Stimulated activated CD4-positive, alpha-beta T cell treated with anti-CD3 and anti-CD28 coated beads, Interleukin-2, amount 100 ng/mL, for 48 hours (primary cell): Measurements from ENCODE around the gene HLA-DOA.

ENCODE experiments used
- DNase-seq, 2 donors: peaks; one replicate each; pipeline ENCODE4 v3.0.0-alpha.2; 2020

HLA-DOA gene

DNA sequence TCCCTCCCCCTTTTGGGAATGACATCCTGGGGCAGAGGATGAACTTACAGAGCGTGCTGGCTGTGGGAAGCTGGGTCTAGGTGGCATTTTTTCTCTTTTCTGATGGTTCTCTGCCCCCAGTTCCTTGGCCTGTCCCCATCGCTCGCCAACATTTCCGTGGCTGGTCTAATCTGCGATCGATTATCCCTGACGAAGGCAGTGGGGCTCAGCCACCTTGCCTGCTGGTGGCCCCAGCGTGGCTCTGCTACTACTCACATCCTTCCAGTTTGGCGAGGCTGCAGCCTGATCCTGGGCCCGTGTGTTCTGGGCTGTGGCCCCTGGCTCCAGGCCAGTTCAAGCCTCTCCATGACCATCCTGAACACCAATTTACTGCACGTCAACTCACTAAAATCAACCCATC is 6.4 kb upstream of the HLA-DOA start:
- DNase-seq = no peak

DNA sequence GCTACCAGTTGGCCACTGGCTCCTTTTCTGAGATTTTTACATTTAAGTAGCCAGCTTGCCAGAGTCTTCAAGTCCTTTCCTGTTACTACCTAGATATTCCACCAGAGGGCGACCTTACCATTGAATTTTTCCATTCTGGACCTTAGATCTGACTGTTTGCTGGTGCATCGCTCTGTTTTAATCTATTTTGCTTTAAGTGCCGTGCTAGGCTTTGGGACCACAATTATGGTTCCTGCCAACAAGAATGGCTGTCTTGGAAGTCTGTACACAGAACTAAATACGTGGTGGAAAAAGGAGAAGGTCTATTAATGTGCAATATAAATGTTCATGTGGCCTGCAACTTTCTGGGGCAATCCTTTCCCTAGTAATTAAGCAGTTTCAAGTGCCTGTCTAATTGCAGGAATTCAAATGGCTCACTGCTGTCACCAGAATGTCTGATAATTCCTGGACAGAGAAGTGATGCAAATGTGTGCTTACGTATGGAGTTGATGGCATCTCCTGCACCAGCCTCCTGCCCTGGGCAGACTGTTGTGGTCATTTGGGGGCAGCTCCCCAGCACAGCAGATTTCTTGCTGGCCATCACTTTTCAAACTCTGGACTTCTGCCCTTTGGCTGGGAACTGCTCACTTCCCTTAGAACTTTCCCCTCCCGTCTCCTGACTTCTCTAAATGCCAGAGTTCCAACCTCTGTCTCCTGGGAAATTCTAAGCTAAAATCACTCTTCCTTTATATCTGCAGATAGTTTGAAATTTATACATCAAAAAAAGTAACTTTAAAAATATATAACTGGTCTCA is 5.6 kb upstream of the HLA-DOA start:
- peak; percentile 41 to 46 for DNase-seq

DNA sequence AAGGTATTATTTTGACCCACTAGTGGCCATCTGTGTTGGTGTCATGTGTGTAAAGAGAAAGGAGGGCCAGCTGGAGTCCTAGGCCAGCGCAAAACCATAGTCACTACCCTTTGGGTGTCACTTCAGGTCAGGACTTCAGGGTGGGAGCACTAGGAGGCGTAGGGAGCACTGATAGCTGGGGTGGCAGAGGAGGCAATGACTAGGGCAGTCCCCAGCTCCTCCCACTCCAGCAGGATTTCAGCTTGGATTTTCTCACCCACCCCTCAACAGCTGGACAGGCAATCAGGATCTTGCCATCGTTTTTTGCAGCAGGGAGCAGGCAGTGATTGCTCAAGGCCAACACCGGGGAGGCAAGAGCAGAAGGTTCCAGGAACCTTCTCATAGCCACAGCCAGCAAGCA is 4.2 kb upstream of the HLA-DOA start:
- DNase-seq = no peak

DNA sequence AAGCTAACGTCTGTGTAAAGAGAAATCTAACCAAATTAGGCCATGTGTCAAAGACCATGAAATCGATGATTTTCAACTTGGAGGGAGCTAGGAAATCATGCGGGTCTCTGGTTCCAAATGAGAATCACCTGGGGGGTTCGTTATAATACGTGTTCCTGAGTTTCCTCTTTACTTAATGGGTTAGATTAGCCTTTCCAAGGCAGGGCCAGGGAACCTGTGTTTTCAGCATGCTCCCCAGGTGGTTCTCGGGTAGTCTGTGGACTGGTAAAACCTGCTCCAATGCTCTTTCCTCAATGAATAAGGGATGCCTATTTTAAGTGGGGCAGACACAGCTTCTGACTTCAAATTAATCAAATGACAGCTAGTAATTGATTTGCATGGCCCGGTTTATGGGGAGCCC is 965 bp upstream of the HLA-DOA start:
- no peak for DNase-seq

DNA sequence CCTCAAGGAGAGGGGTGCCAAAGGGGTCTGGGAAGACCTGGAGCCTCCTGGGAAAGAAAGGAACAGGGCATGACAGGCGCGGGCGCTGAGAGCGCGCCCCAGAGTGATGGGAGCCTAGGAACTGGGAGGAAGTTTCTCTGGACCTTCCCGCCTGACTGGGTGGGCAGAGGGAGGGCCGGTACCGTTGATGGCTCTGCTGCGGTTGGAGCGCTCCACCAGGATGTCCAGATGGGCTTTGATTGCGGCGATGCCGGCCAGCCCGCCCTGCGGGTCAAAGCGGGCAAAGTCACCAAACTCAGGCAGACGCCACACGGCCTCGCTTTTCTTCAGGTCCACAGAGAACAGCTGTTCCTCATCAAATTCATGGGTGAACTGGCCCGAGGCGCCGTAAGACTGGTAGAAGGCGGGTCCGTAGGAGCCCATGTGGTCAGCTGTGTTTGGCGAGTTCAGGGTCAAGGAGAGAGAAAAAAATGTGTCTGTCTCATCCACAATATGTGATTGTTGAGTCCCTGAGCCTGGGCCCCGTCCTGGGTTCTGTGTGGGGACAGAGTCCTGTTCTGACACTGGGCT is 1.5 kb downstream of the HLA-DOA start:
- DNase-seq = no peak

DNA sequence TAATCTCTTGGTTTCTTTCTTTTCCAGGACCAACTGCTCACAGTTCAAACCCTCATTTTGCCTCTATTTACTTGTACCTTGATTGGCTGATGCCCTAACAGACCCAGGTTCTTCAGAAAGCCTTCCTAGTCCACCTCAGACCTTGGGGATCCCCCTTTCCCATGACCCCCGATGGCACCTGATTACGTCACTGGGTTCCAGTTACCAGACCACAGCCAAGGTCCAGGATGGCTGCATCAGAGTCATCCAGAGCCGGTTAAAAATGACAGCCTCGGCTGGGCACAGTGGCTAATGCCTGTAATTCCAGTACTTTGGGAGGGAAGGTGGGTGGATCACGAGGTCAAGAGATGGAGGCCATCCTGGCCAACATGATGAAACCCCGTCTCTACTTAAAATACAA is 4.5 kb downstream of the HLA-DOA start:
- no peak for DNase-seq

DNA sequence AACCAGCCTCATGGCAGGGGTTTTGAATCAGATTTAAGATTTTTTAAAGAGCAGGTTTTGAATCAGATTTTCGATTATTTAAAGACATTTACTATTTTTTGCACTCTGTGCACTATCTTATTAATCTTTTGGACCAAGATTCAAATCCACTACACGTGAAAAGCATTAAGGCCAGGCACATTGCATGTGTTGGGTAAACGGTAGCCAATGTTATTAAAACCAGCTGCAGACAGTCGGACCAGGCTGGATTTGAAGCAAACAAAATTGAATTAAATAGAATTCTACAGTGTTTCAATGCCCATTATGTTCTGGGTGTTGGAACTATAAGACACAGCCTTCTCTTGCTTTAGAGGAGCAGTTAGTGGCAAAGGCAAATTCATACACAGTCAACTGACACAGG is 7.7 kb downstream of the HLA-DOA start:
- DNase-seq = no peak

DNA sequence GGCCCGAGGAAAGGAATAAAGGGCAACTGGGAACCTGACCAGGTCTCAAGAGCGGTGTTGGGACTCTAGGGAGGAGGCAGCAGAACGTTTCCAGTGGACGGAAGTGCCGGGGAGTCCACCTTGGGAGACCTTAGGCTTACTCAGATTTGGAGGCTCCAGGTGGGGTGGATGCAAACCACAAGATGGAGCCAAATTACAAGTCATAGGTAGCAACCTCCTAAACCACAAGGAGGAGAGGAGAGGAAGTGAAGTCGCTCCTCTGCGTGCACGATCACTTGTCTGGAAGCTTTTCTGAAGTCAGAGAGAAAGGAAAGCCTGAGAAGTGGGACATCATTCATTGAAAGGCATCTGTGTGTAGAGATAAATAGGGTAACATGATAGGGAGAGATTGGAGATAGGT is 9.3 kb downstream of the HLA-DOA start:
- no peak for DNase-seq

DNA sequence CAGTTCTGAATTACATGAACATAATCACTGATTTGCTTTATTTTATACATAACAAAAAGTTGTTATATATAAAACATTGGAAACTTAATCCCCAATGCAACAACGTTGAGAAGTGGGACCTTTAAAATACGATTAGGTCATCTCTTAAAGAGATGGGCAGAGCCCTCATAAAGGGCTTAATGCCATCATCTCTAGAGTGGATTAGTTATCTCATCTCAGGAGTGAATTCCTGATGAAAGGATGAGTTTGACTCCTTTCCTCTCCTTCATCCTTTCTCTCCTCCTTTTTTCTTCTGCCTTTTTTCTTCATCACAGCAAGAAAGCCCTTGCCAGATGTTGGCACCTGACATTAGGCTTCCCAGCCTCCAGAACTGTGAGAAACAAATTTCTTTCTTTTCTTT is 13.9 kb downstream of the HLA-DOA start:
- DNase-seq = no peak

DNA sequence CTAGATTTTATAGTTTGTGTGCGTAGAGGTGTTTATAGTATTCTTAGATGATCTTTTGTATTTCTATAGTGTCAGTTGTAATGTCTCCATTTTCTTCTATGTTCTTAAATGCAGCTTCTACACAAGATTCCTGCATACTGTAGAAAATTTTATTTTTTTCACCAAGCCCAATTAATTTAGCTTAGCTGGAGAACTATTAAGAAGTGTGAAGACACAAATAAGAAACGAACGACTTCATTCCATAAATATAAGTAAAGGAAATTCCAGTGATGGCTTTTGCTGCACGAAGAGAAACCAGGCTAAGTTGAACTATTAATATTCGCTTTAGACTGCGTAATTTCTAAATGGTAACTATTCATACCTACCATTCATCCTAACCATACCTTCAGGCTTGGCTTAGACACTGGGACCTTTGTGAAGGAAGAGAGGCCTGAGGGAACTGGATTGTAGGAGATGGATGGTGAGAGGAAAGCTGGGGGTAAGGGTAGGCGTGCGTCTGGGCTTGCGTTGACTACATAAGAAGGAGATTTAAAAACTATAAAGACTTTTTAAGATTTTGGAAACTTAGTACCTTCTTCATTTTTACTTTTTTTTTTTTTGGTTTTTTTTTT is 15.9 kb downstream of the HLA-DOA start:
- DNase-seq = no peak

DNA sequence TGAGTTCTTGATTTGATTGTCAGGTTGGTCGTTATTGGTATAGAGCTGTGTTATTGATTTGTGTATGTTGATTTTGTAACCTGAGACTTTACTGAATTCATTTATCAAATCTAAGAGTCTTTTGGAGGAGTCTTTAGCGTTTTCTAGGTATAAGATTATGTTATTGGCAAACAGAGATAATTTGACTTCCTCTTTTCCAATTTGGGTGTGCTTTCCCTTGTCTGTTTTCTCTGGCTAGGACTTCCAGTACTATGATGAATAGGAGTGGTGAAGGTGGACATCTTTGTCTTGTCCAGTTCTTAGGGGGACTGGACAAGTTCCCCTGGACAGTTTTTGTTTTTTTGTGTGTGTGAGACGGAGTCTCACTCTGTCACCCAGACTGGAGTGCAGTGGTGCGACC is 17.4 kb downstream of the HLA-DOA start:
- no peak for DNase-seq

DNA sequence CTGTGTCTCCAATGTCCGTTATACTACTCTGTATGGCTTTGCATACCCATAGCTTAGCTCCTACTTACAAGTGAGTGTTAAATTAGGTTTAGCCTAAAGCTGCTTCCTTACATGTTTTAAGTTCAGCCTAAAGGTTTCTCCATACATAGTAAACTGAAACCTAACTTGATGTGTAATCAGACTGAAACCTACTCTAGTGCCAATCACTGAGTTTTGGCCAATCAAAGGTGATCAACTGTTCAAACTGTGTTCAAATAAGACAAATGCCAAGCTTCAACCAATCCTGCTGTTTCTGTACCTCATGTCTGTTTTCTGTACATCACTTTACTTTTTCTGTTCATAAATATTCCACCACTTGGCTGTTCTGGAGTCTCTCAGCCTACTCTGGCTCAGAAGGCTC is 20.0 kb downstream of the HLA-DOA start:
- no peak for DNase-seq

DNA sequence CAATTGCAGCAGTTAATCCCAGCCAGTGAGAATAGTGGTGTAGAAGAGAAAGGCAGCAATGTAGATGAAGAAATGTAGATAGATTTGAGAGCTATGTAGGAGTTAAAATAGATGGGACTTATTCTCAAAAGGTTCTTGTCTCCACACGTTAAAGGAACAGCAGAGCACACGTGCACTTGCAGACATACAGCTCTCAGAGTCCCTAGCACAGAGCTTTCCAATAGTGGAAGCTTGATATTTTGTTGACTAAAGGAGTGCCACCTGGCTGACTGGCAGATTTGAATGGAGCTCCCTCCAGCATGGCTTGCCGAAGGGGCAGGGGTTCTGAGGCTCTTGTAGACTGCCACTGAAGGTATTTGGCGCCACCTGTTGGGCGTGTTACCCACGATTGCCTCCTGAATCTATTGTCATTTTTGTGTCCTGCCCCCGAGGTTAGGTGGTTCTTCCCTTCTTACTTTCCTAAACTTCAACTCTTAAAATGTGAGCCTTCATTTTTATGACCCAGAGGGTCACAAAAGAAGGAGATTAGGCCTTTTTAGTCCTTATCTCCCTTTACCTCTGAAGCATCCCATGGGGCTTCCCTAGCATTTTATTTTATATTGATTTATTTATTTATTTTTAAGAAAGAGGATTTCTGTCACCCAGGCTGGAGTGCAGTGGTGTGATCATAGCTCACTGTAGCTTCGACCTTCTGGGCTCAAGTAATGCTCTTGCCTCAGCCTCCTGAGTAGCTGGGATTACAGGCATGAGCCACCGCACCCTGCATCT is 24.6 kb downstream of the HLA-DOA start:
- DNase-seq = peak; percentile 86 to 93

DNA sequence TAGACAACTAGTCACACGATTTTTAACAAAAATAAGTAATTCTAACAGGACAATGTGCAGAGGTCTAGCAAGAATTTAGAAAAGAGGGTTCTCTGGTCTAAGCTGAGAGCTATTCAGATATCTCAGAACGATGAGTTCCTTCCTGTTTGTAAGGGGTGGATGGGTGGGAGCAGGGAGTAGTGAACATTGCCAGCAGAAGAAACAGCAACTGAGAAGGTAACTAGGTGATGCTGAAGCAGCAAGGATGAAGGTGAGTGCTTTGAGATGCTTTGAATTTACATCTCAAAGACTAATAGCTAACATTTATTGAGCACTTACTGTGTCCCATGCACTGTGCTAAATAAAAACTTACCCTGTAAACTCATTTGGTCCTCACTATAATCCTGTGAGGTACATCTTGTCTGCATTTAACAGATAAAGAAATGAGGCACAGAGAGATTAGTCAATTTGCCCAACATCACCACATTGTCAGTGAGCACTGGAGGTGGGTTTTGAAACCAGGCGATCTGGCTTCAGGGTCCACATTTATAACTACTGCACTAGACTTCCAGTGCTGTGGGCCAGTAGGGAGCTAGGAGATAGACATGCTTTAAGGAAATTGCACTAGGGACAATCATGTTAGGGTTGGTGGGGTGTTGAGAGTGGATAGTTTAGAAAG is 25.3 kb downstream of the HLA-DOA start:
- DNase-seq = no peak

DNA sequence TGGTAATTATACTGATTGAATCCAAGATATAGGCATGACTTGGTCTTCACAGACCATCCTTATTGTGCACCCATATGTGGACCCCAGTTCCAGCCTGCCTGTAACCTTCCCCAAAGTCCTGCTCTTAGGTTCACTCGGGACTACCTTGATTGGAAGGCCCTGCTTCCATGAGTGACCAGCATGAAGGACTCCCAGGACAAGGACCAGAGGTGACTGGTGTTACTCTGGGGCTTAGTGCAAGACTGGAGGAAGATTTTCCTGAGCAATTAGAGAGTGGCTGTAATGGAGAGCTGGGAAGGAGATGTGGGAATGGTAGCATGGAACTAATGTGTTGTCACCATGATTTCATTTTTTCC is 25.9 kb downstream of the HLA-DOA start:
- no peak for DNase-seq

DNA sequence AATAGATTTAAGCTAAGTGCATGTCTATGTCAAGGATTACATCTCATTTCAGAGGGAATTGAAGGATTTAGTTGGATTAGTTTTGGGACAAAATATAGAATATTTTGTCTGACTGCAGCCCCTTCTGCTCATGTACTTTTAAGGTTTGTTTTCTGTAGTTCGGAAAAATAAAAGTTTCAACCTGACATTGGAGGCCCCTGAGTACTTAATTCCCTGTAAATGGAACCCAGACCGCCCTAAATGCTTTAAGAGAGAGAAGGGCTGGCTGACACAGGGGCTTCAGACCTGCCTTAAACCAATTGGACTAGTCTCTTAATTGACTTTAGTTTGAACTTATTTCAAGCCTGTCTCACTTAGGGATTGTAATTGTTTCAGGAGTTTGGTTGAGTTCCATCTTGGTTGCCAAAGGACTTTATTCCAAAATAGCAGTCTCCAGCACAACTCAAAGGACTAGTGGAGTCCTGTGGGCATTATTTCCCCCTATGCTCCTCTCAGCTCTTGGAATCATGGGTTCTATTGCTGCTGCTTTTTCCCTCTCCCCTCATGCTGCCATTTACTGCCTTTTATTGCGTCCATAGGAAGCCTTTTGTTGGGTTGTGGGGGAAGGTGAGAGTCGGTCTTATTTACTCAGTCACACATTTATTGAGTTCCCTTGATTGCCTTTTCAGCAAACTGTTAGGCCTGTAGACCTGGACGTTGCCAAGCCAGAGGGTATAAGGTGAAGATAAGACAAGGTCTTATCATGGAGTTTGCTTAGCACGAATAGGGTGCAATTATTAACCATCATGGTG is 26.5 kb downstream of the HLA-DOA start:
- no peak for DNase-seq

DNA sequence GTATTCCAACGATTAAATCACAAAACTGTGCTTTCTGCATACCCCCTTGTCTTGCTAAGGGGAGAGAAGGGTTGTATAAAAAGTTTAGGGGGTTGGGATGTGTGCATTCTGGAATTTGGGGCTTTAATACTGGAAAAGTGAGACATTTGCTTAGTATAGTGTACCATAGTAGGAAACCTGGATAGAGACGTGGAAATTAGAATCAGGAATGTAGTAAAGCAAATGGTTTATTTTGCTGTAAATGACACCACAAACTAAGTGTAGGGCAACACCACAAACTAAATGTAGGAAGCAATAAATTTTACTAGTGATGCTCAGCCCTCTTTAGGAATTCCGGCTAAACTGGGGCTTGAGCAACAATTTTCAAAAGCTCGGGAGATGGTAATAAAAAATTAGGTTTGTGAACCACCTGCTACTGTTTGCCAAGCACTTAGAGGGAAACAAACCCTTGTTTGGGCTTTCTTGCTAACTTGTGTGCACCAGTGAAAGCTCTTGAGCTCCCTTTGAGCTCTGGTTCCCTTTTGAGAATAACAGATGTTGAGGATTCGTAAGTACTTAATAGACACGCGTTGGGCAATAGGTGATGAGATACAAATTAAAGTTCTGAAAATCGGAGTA is 27.2 kb downstream of the HLA-DOA start:
- DNase-seq = no peak

DNA sequence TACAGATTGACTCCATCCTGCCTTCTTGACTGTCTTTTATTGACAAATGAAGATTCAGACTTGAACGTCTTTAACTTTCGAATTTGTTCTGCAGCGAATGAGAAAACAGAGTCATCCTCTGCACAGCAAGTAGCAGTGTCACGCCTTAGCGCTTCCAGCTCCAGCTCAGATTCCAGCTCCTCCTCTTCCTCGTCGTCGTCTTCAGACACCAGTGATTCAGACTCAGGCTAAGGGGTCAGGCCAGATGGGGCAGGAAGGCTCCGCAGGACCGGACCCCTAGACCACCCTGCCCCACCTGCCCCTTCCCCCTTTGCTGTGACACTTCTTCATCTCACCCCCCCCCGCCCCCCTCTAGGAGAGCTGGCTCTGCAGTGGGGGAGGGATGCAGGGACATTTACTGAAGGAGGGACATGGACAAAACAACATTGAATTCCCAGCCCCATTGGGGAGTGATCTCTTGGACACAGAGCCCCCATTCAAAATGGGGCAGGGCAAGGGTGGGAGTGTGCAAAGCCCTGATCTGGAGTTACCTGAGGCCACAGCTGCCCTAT is 28.8 kb downstream of the HLA-DOA start:
- no peak for DNase-seq

DNA sequence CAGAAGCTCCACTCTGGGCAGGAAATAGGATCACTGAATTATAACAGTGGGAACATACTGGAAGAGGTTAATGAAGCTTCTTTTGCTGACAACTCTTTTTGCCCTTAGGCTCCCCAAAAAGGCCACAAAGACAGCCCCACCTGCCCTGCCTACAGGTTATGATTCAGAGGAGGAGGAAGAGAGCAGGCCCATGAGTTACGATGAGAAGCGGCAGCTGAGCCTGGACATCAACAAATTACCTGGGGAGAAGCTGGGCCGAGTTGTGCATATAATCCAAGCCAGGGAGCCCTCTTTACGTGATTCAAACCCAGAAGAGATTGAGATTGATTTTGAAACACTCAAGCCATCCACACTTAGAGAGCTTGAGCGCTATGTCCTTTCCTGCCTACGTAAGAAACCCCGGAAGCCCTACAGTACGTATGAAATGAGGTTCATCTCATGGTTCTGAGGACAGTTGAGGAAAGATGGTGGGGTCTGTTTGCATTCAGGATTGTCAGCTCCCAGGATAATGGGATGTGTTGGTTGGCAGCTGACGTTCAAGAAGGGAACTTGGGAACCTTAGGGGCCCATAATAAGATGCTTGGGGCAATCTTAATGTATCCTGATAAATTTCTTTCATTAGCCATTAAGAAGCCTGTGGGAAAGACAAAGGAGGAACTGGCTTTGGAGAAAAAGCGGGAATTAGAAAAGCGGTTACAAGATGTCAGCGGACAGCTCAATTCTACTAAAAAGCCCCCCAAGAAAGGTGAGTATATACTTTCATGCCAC is 29.5 kb downstream of the HLA-DOA start:
- DNase-seq = no peak

DNA sequence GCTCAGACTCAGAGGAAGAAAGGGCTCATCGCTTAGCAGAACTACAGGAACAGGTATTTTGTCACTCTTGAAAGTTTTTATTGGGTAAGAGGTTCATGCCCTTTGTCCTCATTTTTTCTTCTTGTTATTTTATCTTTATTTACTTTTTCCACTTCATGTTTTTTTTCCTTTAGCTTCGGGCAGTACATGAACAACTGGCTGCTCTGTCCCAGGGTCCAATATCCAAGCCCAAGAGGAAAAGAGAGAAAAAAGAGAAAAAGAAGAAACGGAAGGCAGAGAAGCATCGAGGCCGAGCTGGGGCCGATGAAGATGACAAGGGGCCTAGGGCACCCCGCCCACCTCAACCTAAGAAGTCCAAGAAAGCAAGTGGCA is 31.5 kb downstream of the HLA-DOA start:
- no peak for DNase-seq
